ENCODE measurements around the gene KCNJ15. TPM values are rescaled to one million over a fixed set of nuclear protein-coding genes. Genes with fewer than 3 reads are reported as not detected.

The KCNJ15 gene
- total RNA-seq, 1 donor from 2014 or later = 2.1 TPM

GRCh38 chr21:38355992-38356781, 99.4 kb downstream of the KCNJ15 start:
- Histone ChIP-seq H3K36me3 (ENCODE audit: control insufficient read depth, insufficient read depth, low read length) (no peaks in the 10 kb centered on the region), H3K4me3 (ENCODE audit: low read depth, low read length) (no peak overlapping the region), H3K27me3 (ENCODE audit: control insufficient read depth, insufficient read depth, low read length) (no peaks in the 10 kb centered on the region)
- FAIRE-seq (peak; percentile 93), DNase-seq (ENCODE audit: low read depth) (peak; percentile 45)
- TF ChIP-seq CTCF (IDR thresholded peaks at IDR 0.05; ENCODE audit: insufficient read depth, low read length, severe bottlenecking) = peak; percentile 99

Other genes starting within 250 kb of the KCNJ15 start
- under 0.01 TPM in 1 of 2 replicates, not detected in the other for gene ERG, start 241.5 kb downstream of the KCNJ15 start, total RNA-seq

Measured in bronchial epithelial cell (primary cell).